HCT116 (cell line): ENCODE results near the gene DDB1. TPM values are rescaled to one million over a fixed set of nuclear protein-coding genes. Genes with fewer than 3 reads are reported as not detected.

Source experiments
- ATAC-seq: fragments of 200-7000 bp; cut with Tn5 transposase; 2 replicates; pipeline ENCODE4 v1.9.1; 2020; ENCODE audit warnings: mild to moderate bottlenecking, moderate library complexity
- BruUV-seq: library from RNA; stranded (reverse); fragments of 400-500 nt; replicated peaks from 2 replicates; lab custom pipeline; 2021; lab: Mats Ljungman, UMichigan
- CTCF ChIA-PET: fragments of 300-600 bp; sonication (Branson Sonifier 250); formaldehyde crosslinking; loops from one replicate; lab custom pipeline; 2021; ENCODE audit warnings: antibody characterized with exemption; lab: Charles Lee
- POLR2A ChIA-PET: fragments of 300-600, 350-600 bp; sonication (Branson Sonifier 250); formaldehyde crosslinking; loops from one replicate; lab custom pipeline; 2021; ENCODE audit warnings: antibody characterized with exemption; lab: Charles Lee
- RAD21 ChIA-PET, 2 experiments: fragments of 300-600 bp; sonication (Branson Sonifier 250); formaldehyde crosslinking; loops; one replicate each; lab custom pipeline; 2023; ENCODE audit warnings: low total read pairs in 2 of 2; ENCODE audit not compliant: uncharacterized antibody in 2 of 2, unreplicated experiment in 2 of 2, low non-redundant PET in 1 of 2; lab: Charles Lee
- DNase-seq: peaks from one replicate; pipeline ENCODE4 v3.0.0-alpha.2; 2010; ENCODE audit warnings: low read depth, low spot score
- H2AFZ ChIP-seq: fragments of 200-600 bp; shearing (Covaris generic), sonication (generic); 2 replicates; pipeline ENCODE4 v1.6.1; 2017; ENCODE audit warnings: low read depth, mixed run types, mixed read lengths, antibody characterized with exemption, low read length; ENCODE audit not compliant: poor library complexity, severe bottlenecking
- H3K27ac ChIP-seq: 2 replicates; pipeline ENCODE4 v1.5.1; 2012; ENCODE audit warnings: low read depth, low read length
- H3K27me3 ChIP-seq: fragments of 200-600 bp; sonication (generic); 2 replicates; pipeline ENCODE4 v1.6.1; 2016; ENCODE audit warnings: mixed run types, low read length, mixed read lengths; ENCODE audit not compliant: insufficient read depth
- H3K36me3 ChIP-seq, 2 experiments: fragments of 200-500 bp in 1 of 2; fragments of 200-600 bp in 1 of 2; sonication (Bioruptor generic) in 1 of 2; sonication (generic) in 1 of 2; 2 replicates each; pipeline versions ENCODE4 v1.5.1 to v1.6.1; 2014 to 2016; ENCODE audit warnings: low read length in 2 of 2, inconsistent platforms in 1 of 2, mixed read lengths in 1 of 2, mixed run types in 1 of 2; ENCODE audit not compliant: insufficient read depth in 2 of 2, control insufficient read depth in 1 of 2
- H3K4me1 ChIP-seq, 2 experiments: fragments of 200-600 bp in 1 of 2; sonication (generic) in 1 of 2; 2 replicates each; pipeline versions ENCODE4 v1.5.1 to v1.6.1; 2012 to 2017; ENCODE audit warnings: low read length in 2 of 2, inconsistent platforms in 1 of 2, mild to moderate bottlenecking in 1 of 2, mixed read lengths in 1 of 2, mixed run types in 1 of 2, moderate library complexity in 1 of 2; ENCODE audit not compliant: insufficient read depth in 2 of 2, control insufficient read depth in 1 of 2
- H3K4me2 ChIP-seq: fragments of 200-600 bp; sonication (generic); 2 replicates; pipeline ENCODE4 v1.6.1; 2017; ENCODE audit warnings: mixed run types, low read length, mixed read lengths
- H3K4me3 ChIP-seq, 2 experiments: fragments of 200-600 bp in 1 of 2; sonication (generic) in 1 of 2; replicated peaks in 1 of 2; 2 replicates each; pipeline ENCODE4 v1.5.1; 2011 to 2016; ENCODE audit warnings: low read length in 2 of 2, control low read depth in 1 of 2, low read depth in 1 of 2, mild to moderate bottlenecking in 1 of 2, mixed read lengths in 1 of 2, mixed run types in 1 of 2
- H3K79me2 ChIP-seq: fragments of 200-600 bp; sonication (generic); 2 replicates; pipeline ENCODE4 v1.6.1; 2017; ENCODE audit warnings: mild to moderate bottlenecking, mixed run types, low read length, moderate library complexity, mixed read lengths; ENCODE audit not compliant: insufficient read depth
- H3K9ac ChIP-seq: fragments of 200-600 bp; sonication (generic); 2 replicates; pipeline ENCODE4 v1.6.1; 2016; ENCODE audit warnings: low read length, mixed read lengths
- H3K9me2 ChIP-seq: fragments of 200-600 bp; sonication (generic), shearing (Covaris generic); 2 replicates; pipeline ENCODE4 v1.6.1; 2017; ENCODE audit warnings: mixed run types, mild to moderate bottlenecking, moderate library complexity; ENCODE audit not compliant: insufficient read depth
- H3K9me3 ChIP-seq, 2 experiments: fragments of 200-500 bp in 1 of 2; fragments of 200-600 bp in 1 of 2; sonication (Bioruptor generic) in 1 of 2; sonication (generic) in 1 of 2; 2 replicates each; pipeline ENCODE4 v1.6.1; 2014 to 2017; ENCODE audit warnings: low read length in 2 of 2, mixed read lengths in 2 of 2, inconsistent platforms in 1 of 2, low read depth in 1 of 2, mild to moderate bottlenecking in 1 of 2, mixed run types in 1 of 2, moderate library complexity in 1 of 2; ENCODE audit not compliant: control insufficient read depth in 1 of 2, insufficient read depth in 1 of 2
- H4K20me1 ChIP-seq: fragments of 200-600 bp; sonication (generic), shearing (Covaris generic); 2 replicates; pipeline ENCODE4 v1.6.1; 2017; ENCODE audit warnings: mixed run types, mild to moderate bottlenecking, moderate library complexity; ENCODE audit not compliant: insufficient read depth
- EGR1 ChIP-seq: IDR thresholded peaks from 2 replicates; pipeline ENCODE4 v1.6.1; 2012; ENCODE audit warnings: low read depth
- EZH2phosphoT487 ChIP-seq: fragments of 200-600 bp; IDR thresholded peaks from 2 replicates; pipeline ENCODE4 v1.6.1; 2018; ENCODE audit warnings: antibody characterized with exemption, borderline replicate concordance
- POLR2AphosphoS5 ChIP-seq: IDR thresholded peaks from 2 replicates; pipeline ENCODE4 v1.6.1; 2011; ENCODE audit warnings: mild to moderate bottlenecking, low read depth, low read length, moderate library complexity
- SP1 ChIP-seq: IDR thresholded peaks from 2 replicates; pipeline ENCODE4 v1.6.1; 2012; ENCODE audit warnings: low read depth
- TCF7L2 ChIP-seq: IDR thresholded peaks from 2 replicates; pipeline ENCODE4 v1.7.0; 2011; ENCODE audit warnings: borderline replicate concordance, inconsistent platforms; ENCODE audit not compliant: insufficient read depth, insufficient read length; ENCODE audit errors: extremely low read depth
- ZFX ChIP-seq: fragments of 450-650 bp; IDR thresholded peaks from 2 replicates; pipeline ENCODE4 v1.6.1; 2017
- ZNF274 ChIP-seq: fragments of 200-500 bp; sonication (Bioruptor generic); IDR thresholded peaks from 2 replicates; pipeline ENCODE4 v1.6.1; 2014; ENCODE audit warnings: mild to moderate bottlenecking, low read depth, low read length, inconsistent platforms
- intact Hi-C: fragments of 100-400 bp; cut with micrococcal nuclease; formaldehyde crosslinking; loops from 2 replicates; pipeline ENCODE4 v1.10.0; 2022
- total RNA-seq: library from RNA; stranded (reverse); gene quantifications from one replicate; pipeline ENCODE4 v1.2.1, GENCODE V29; 2021; ENCODE audit not compliant: unreplicated experiment
- TF ChIP-seq, protein P1 (sequence below): IDR thresholded peaks from 2 replicates; pipeline ENCODE4 v1.6.1; 2012; ENCODE audit warnings: low read depth
- TF ChIP-seq, protein P2 (sequence below): IDR thresholded peaks from 2 replicates; pipeline ENCODE4 v1.6.1; 2011; ENCODE audit warnings: mild to moderate bottlenecking, low read length, moderate library complexity; ENCODE audit not compliant: insufficient replicate concordance; ENCODE audit errors: extremely low read depth

DDB1 gene
- total RNA-seq, 1 experiment from 2014 or later: 269 TPM

DNA sequence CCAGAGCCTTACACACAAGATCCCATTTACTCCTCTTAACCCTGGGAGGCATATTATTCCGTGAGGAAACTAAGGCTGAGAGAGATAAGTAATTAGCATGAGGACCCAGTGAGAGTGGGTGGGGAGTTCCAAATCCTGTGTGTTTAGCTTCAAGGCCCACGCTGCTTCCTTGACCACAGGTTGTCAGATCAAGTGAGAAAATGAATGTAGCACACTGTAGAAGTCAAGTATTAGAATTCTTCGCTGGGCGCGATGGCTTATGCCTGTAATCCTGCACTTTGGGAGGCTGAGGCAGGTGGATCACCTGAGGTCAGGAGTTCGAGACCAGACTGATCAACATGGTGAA lies 25.0 kb upstream of the DDB1 start (continued):
- no peak for TF ChIP-seq TCF7L2
- TF ChIP-seq, protein P1, sequence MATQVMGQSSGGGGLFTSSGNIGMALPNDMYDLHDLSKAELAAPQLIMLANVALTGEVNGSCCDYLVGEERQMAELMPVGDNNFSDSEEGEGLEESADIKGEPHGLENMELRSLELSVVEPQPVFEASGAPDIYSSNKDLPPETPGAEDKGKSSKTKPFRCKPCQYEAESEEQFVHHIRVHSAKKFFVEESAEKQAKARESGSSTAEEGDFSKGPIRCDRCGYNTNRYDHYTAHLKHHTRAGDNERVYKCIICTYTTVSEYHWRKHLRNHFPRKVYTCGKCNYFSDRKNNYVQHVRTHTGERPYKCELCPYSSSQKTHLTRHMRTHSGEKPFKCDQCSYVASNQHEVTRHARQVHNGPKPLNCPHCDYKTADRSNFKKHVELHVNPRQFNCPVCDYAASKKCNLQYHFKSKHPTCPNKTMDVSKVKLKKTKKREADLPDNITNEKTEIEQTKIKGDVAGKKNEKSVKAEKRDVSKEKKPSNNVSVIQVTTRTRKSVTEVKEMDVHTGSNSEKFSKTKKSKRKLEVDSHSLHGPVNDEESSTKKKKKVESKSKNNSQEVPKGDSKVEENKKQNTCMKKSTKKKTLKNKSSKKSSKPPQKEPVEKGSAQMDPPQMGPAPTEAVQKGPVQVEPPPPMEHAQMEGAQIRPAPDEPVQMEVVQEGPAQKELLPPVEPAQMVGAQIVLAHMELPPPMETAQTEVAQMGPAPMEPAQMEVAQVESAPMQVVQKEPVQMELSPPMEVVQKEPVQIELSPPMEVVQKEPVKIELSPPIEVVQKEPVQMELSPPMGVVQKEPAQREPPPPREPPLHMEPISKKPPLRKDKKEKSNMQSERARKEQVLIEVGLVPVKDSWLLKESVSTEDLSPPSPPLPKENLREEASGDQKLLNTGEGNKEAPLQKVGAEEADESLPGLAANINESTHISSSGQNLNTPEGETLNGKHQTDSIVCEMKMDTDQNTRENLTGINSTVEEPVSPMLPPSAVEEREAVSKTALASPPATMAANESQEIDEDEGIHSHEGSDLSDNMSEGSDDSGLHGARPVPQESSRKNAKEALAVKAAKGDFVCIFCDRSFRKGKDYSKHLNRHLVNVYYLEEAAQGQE: no peak
- TF ChIP-seq EZH2phosphoT487: no peak
- no peak for TF ChIP-seq ZFX
- no peak for TF ChIP-seq ZNF274

DNA sequence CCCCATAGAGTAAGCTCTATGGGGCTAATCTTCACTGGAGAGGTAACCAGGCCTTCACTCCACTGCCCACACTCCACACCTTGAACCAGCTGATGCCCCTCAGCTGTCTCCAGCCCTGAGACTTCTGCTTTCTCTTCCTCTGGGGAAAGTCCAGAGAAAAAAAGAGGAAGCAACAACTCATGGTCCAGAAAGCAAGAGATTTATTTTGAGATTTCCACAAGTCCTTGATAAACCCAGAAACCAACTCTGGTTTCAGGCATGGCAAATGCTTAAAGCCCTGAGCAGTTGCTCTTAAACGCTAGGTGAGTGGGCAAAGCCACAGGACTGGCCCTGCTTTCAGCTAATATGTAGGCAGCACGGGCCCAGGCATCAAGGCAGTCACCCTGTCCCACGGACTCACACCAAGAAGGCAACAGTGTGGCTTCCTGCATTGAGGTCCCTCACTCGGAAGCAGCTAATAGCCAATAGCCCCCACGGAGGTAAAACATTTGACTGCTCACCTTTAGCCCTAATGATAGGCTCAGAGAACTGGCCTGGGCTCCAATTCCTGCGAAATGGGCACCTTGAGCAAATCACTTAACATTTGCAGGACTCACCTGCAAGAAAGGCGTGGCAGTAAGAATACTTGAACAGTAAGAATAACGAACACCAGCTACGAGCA lies 24.5 kb upstream of the DDB1 start:
- no peak overlapping the region for H3K9ac ChIP-seq
- intact Hi-C loops: no loop called here
- no peak overlapping the region for H3K27ac ChIP-seq
- no peak overlapping the region for H2AFZ ChIP-seq
- H3K4me2 ChIP-seq: no peak overlapping the region
- H3K4me1 ChIP-seq: peaks cover 0 to 13% of the 10 kb centered on the region in 2 experiments; a peak in 1 of 4 replicates
- ChIA-PET CTCF (interaction anchor here (1.5 kb wide), 1 partner anchor 28 kb away, joined by 3 read pairs; no protein-coding TSS in a partner anchor), POLR2A (no interaction called here), RAD21 (no interaction called here)
- peaks cover 7% of the 10 kb centered on the region for H3K79me2 ChIP-seq
- H3K9me2 ChIP-seq: no peaks in the 10 kb centered on the region
- BruUV-seq: no TSS peak
- H4K20me1 ChIP-seq: no peaks in the 10 kb centered on the region
- DNase-seq: no peak
- no peak for ATAC-seq
- H3K4me3 ChIP-seq: no peak overlapping the region
- H3K9me3 ChIP-seq: no peaks in the 10 kb centered on the region
- TF ChIP-seq SP1 (no peak), POLR2AphosphoS5 (no peak), EGR1 (no peak), ZNF274 (no peak)
- TF ChIP-seq, protein P2, sequence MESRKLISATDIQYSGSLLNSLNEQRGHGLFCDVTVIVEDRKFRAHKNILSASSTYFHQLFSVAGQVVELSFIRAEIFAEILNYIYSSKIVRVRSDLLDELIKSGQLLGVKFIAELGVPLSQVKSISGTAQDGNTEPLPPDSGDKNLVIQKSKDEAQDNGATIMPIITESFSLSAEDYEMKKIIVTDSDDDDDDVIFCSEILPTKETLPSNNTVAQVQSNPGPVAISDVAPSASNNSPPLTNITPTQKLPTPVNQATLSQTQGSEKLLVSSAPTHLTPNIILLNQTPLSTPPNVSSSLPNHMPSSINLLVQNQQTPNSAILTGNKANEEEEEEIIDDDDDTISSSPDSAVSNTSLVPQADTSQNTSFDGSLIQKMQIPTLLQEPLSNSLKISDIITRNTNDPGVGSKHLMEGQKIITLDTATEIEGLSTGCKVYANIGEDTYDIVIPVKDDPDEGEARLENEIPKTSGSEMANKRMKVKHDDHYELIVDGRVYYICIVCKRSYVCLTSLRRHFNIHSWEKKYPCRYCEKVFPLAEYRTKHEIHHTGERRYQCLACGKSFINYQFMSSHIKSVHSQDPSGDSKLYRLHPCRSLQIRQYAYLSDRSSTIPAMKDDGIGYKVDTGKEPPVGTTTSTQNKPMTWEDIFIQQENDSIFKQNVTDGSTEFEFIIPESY: no peak
- no peaks in the 10 kb centered on the region for H3K27me3 ChIP-seq
- H3K36me3 ChIP-seq: peaks cover 0 to 2% of the 10 kb centered on the region in 2 experiments; a peak in 2 of 4 replicates
